ENCODE measurements around the gene NGEF. TPM values are rescaled to one million over a fixed set of nuclear protein-coding genes. Genes with fewer than 3 reads are reported as not detected.

The NGEF gene
- total and polyA plus RNA-seq, 10 of the 15 experiments (the other 5 are each of a cell fraction or from before 2014, with no cell fraction given) = 0.12 TPM; not detected in 9

DNA sequence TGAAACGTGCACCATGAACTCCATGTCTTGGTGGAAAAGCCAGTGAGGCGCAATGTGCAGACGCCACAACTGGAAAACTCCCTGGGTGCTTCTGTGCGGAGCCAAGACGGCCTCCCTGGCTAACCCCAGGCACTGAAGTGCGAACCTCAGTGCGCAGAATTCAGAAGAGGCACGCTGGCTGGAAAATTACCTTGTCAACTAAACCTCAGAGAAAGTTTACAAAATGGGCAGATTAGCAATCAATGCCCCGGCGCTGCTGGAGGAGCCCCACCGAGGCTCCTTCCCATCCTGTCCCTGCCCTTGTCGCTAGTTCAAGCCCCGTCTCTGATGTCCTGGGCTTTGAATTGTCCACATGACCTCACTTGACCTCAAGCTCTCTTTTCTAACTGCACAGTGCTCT, 120.8 kb downstream of the NGEF start:
- intact Hi-C loops (cut with micrococcal nuclease; ENCODE audit: unreplicated experiment) (no loop called here), in situ Hi-C loops (cut with MboI) (no loop called here)
- FAIRE-seq = no peak
- BruUV-seq (replicated peaks) = no TSS peak
- RAD21 ChIA-PET (ENCODE audit: unreplicated experiment) = no interaction called here
- H3K4me1 ChIP-seq (ENCODE audit: control insufficient read depth, insufficient read depth, low read length) = no peaks in the 10 kb centered on the region
- H3K36me3 ChIP-seq (ENCODE audit: control insufficient read depth in 2 of 2, insufficient read depth in 2 of 2, low read length in 1 of 2) = no peaks in the 10 kb centered on the region
- H3K79me2 ChIP-seq (ENCODE audit: control insufficient read depth, insufficient read depth, low read length) = no peaks in the 10 kb centered on the region
- DNase-seq (ENCODE audit: low read depth, low spot score) = no peak
- POLR2A ChIA-PET = no interaction called here
- H3K4me2 ChIP-seq (ENCODE audit: control insufficient read depth, insufficient read depth) = no peak overlapping the region
- H3K9me3 ChIP-seq (replicated peaks; ENCODE audit: control insufficient read depth, insufficient read depth, low read length) = no peaks in the 10 kb centered on the region
- no peaks in the 10 kb centered on the region for H3K27me3 ChIP-seq (replicated peaks in 1 of 2; ENCODE audit: control insufficient read depth in 2 of 2, insufficient read depth in 2 of 2, low read length in 1 of 2)
- H2AFZ ChIP-seq (ENCODE audit: control insufficient read depth, low read depth, low read length) = no peak overlapping the region
- H4K20me1 ChIP-seq (ENCODE audit: control insufficient read depth, insufficient read depth) = no peaks in the 10 kb centered on the region
- H3K4me3 ChIP-seq = no peak overlapping the region
- WGBS (ENCODE audit: insufficient coverage, insufficient replicate concordance, low lambda C conversion rate, missing lambda C conversion rate) = 47% methylated on average over 13 of the region's 13 CpGs
- CTCF ChIA-PET = no interaction called here
- no peak overlapping the region for H3K9ac ChIP-seq (ENCODE audit: control insufficient read depth, insufficient read depth, low read length)
- no peak for ATAC-seq
- TF ChIP-seq POLR2AphosphoS2 (IDR thresholded peaks at IDR 0.05; ENCODE audit: low read depth, low read length) (no peak), CREB1 (IDR thresholded peaks at IDR 0.05; ENCODE audit: low read depth) (no peak), RUNX3 (IDR thresholded peaks at IDR 0.05; ENCODE audit: low read length) (no peak), BMI1 (IDR thresholded peaks at IDR 0.05; ENCODE audit: borderline replicate concordance) (no peak), USF1 (IDR thresholded peaks at IDR 0.05; ENCODE audit: borderline replicate concordance, extremely low read length, insufficient read depth, low read depth, low read length) (no peak), SIN3A (IDR thresholded peaks at IDR 0.05; ENCODE audit: low read depth, low read length) (no peak), ESRRA (IDR thresholded peaks at IDR 0.05; ENCODE audit: low read length) (no peak)
- H3K27ac ChIP-seq (ENCODE audit: control insufficient read depth, insufficient read depth) = no peak overlapping the region
- SMC1A ChIA-PET (ENCODE audit: uncharacterized antibody, unreplicated experiment) = no interaction called here

GRCh38 chr2:232891621-232892071, 121.4 kb downstream of the NGEF start:
- ChIA-PET RAD21 (ENCODE audit: unreplicated experiment) (no interaction called here), SMC1A (ENCODE audit: uncharacterized antibody, unreplicated experiment) (no interaction called here), CTCF (no interaction called here), POLR2A (no interaction called here)
- WGBS (ENCODE audit: insufficient coverage, insufficient replicate concordance, low lambda C conversion rate, missing lambda C conversion rate) = 51% methylated on average over 11 of the region's 11 CpGs
- H3K9ac ChIP-seq (ENCODE audit: control insufficient read depth, insufficient read depth, low read length) = no peak overlapping the region
- DNase-seq (ENCODE audit: low read depth, low spot score) (no peak), FAIRE-seq (no peak), ATAC-seq (no peak)
- intact Hi-C loops (cut with micrococcal nuclease; ENCODE audit: unreplicated experiment) (no loop called here), in situ Hi-C loops (cut with MboI) (no loop called here)
- H4K20me1 ChIP-seq (ENCODE audit: control insufficient read depth, insufficient read depth) = no peaks in the 10 kb centered on the region
- no peaks in the 10 kb centered on the region for H3K4me1 ChIP-seq (ENCODE audit: control insufficient read depth, insufficient read depth, low read length)
- H3K27me3 ChIP-seq (replicated peaks in 1 of 2; ENCODE audit: control insufficient read depth in 2 of 2, insufficient read depth in 2 of 2, low read length in 1 of 2) = no peaks in the 10 kb centered on the region
- H3K79me2 ChIP-seq (ENCODE audit: control insufficient read depth, insufficient read depth, low read length) = no peaks in the 10 kb centered on the region
- H3K27ac ChIP-seq (ENCODE audit: control insufficient read depth, insufficient read depth) = no peak overlapping the region
- no peak overlapping the region for H3K4me3 ChIP-seq
- no peak overlapping the region for H3K4me2 ChIP-seq (ENCODE audit: control insufficient read depth, insufficient read depth)
- BruUV-seq (replicated peaks) = no TSS peak
- H2AFZ ChIP-seq (ENCODE audit: control insufficient read depth, low read depth, low read length) = no peak overlapping the region
- no peaks in the 10 kb centered on the region for H3K9me3 ChIP-seq (replicated peaks; ENCODE audit: control insufficient read depth, insufficient read depth, low read length)
- H3K36me3 ChIP-seq (ENCODE audit: control insufficient read depth in 2 of 2, insufficient read depth in 2 of 2, low read length in 1 of 2) = no peaks in the 10 kb centered on the region
- TF ChIP-seq EP300 (IDR thresholded peaks at IDR 0.05; ENCODE audit: borderline replicate concordance in 1 of 2, control insufficient read depth in 1 of 2, low read depth in 2 of 2, low read length in 2 of 2) (no peak), POLR2AphosphoS5 (IDR thresholded peaks at IDR 0.05; ENCODE audit: low read length) (no peak), RBBP5 (conservative IDR thresholded peaks at IDR 0.05) (no peak), FOXM1 (IDR thresholded peaks at IDR 0.05; ENCODE audit: low read depth, low read length) (no peak), USF1 (IDR thresholded peaks at IDR 0.05; ENCODE audit: borderline replicate concordance, extremely low read length, insufficient read depth, low read depth, low read length) (no peak), POU2F2 (IDR thresholded peaks at IDR 0.05; ENCODE audit: borderline replicate concordance, low read depth, low read length) (no peak), NFYA (IDR thresholded peaks at IDR 0.05; ENCODE audit: borderline replicate concordance, low read depth, low read length) (no peak), BACH1 (IDR thresholded peaks at IDR 0.05; ENCODE audit: borderline replicate concordance) (no peak)
- TF ChIP-seq, protein P1, sequence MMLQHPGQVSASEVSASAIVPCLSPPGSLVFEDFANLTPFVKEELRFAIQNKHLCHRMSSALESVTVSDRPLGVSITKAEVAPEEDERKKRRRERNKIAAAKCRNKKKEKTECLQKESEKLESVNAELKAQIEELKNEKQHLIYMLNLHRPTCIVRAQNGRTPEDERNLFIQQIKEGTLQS (IDR thresholded peaks at IDR 0.05; ENCODE audit: borderline replicate concordance, extremely low read depth, low read depth, low read length) = no peak
